ENCODE data around the gene E2F8.

- TF ChIP-seq CTCF (conservative IDR thresholded peaks at IDR 0.05 in 1 of 2, IDR thresholded peaks at IDR 0.05 in 1 of 2; ENCODE audit: extremely low read depth in 1 of 2, insufficient read depth in 1 of 2, low read depth in 1 of 2, low read length in 2 of 2) (no peak), EZH2 (IDR thresholded peaks at IDR 0.05; ENCODE audit: borderline replicate concordance, low read length) (no peak)
These were observed 2.9 kb downstream of the E2F8 start for GRCh38 chr11:19237813-19238212.
